Mesothelial cell of epicardium (in vitro differentiated cells): ENCODE data around the gene BASP1. TPM values are rescaled to one million over a fixed set of nuclear protein-coding genes. Genes with fewer than 3 reads are reported as not detected.
A peak's percentile ranks its signal among the peaks of the same experiment; 100 is the strongest.

Experiments used
- DNase-seq, 2 experiments: peaks; one replicate each; pipeline ENCODE4 v3.0.0; 2021; ENCODE audit warnings: low spot score in 2 of 2; ENCODE audit not compliant: unreplicated experiment in 2 of 2
- H3K27ac Mint-ChIP-seq: 2 replicates; pipeline ENCODE4 v1.8.0; 2021; ENCODE audit warnings: mixed read lengths
- H3K27me3 Mint-ChIP-seq: 2 replicates; pipeline ENCODE4 v1.8.0; 2021; ENCODE audit warnings: low read depth, mixed read lengths
- H3K36me3 Mint-ChIP-seq: 2 replicates; pipeline ENCODE4 v1.8.0; 2021; ENCODE audit warnings: mixed read lengths
- H3K4me1 Mint-ChIP-seq: 2 replicates; pipeline ENCODE4 v1.8.0; 2021; ENCODE audit warnings: mixed read lengths
- H3K4me3 Mint-ChIP-seq: 2 replicates; pipeline ENCODE4 v1.8.0; 2021; ENCODE audit warnings: mild to moderate bottlenecking, moderate library complexity, mixed read lengths
- H3K9me3 Mint-ChIP-seq: 2 replicates; pipeline ENCODE4 v1.8.0; 2021; ENCODE audit warnings: mixed read lengths
- CTCF ChIP-seq: fragments of 200-600 bp; sonication (generic); IDR thresholded peaks from one replicate; pipeline ENCODE4 v1.5.0; 2021; ENCODE audit warnings: antibody characterized with exemption; ENCODE audit not compliant: unreplicated experiment
- total RNA-seq: library from RNA; stranded (reverse); gene quantifications from 3 replicates; pipeline ENCODE4 v1.2.1, GENCODE V29; 2021

The BASP1 gene
- total RNA-seq, 1 donor from 2014 or later = 140 TPM

GRCh38 chr5:17230808-17231525 is 13.5 kb downstream of the BASP1 start:
- Mint-ChIP-seq H3K36me3 (peaks cover 42% of the 10 kb centered on the region), H3K27me3 (no peaks in the 10 kb centered on the region), H3K4me1 (peaks cover 29% of the 10 kb centered on the region), H3K4me3 (no peak overlapping the region), H3K9me3 (no peaks in the 10 kb centered on the region), H3K27ac (peak overlapping the region; percentile 0)
- DNase-seq = no peak
- no peak for TF ChIP-seq CTCF

- Mint-ChIP-seq H3K9me3 (no peaks in the 10 kb centered on the region), H3K36me3 (peaks cover 43% of the 10 kb centered on the region), H3K4me3 (no peak overlapping the region), H3K27ac (no peak overlapping the region), H3K27me3 (no peaks in the 10 kb centered on the region), H3K4me1 (peaks cover 25% of the 10 kb centered on the region)
- DNase-seq = no peak
- TF ChIP-seq CTCF = no peak
Observed at GRCh38 chr5:17232405-17232804, 15.0 kb downstream of the BASP1 start.

GRCh38 chr5:17233488-17233887 is 16.1 kb downstream of the BASP1 start:
- TF ChIP-seq CTCF = no peak
- DNase-seq = no peak
- Mint-ChIP-seq H3K4me3 (no peak overlapping the region), H3K27ac (no peak overlapping the region), H3K36me3 (peaks cover 42% of the 10 kb centered on the region), H3K4me1 (peaks cover 24% of the 10 kb centered on the region), H3K9me3 (no peaks in the 10 kb centered on the region), H3K27me3 (no peaks in the 10 kb centered on the region)

GRCh38 chr5:17234374-17234773 is 16.9 kb downstream of the BASP1 start:
- Mint-ChIP-seq H3K4me3 (no peak overlapping the region), H3K36me3 (peaks cover 35% of the 10 kb centered on the region), H3K27ac (peak overlapping the region; percentile 17), H3K27me3 (no peaks in the 10 kb centered on the region), H3K9me3 (no peaks in the 10 kb centered on the region), H3K4me1 (peaks cover 20% of the 10 kb centered on the region)
- no peak for DNase-seq
- TF ChIP-seq CTCF = no peak

GRCh38 chr5:17235731-17236330 is 18.4 kb downstream of the BASP1 start:
- Mint-ChIP-seq H3K4me1 (peaks cover 19% of the 10 kb centered on the region), H3K36me3 (peaks cover 28% of the 10 kb centered on the region), H3K9me3 (no peaks in the 10 kb centered on the region), H3K4me3 (no peak overlapping the region), H3K27ac (peak overlapping the region; percentile 25), H3K27me3 (no peaks in the 10 kb centered on the region)
- TF ChIP-seq CTCF = no peak
- no peak for DNase-seq
